Psoas muscle (tissue), 8 donors: ENCODE results near the gene CDKN1C. TPM values are rescaled to one million over a fixed set of nuclear protein-coding genes. Genes with fewer than 3 reads are reported as not detected.

Experiments used
- ATAC-seq, 4 donors: fragments of 200-7000 bp; cut with Tn5 transposase; one replicate each; pipeline ENCODE4 v1.9.1; 2020; ENCODE audit warnings: moderate library complexity in 3 of 4, mild to moderate bottlenecking in 2 of 4
- DNase-seq, 2 donors: peaks; one replicate each; pipeline ENCODE4 v3.0.0-alpha.2; 2020
- H3K27ac ChIP-seq: fragments of 200-600 bp; one replicate; pipeline ENCODE4 v1.8.0; 2022
- H3K27me3 ChIP-seq, 3 donors: fragments of 200-600 bp in 1 of 3; one replicate each; pipeline versions ENCODE4 v1.6.1 to v1.8.0; 2013 to 2022; ENCODE audit warnings: low read length in 2 of 3, mild to moderate bottlenecking in 2 of 3, moderate library complexity in 1 of 3; ENCODE audit not compliant: insufficient read depth in 3 of 3
- H3K36me3 ChIP-seq, 2 donors: fragments of 200-600 bp in 1 of 2; one replicate each; pipeline versions ENCODE4 v1.6.1 to v1.8.0; 2013 to 2022; ENCODE audit warnings: low read depth in 1 of 2, mild to moderate bottlenecking in 1 of 2, moderate library complexity in 1 of 2; ENCODE audit not compliant: insufficient read depth in 1 of 2
- H3K4me1 ChIP-seq: fragments of 200-600 bp; one replicate; pipeline ENCODE4 v1.8.0; 2022
- H3K4me3 ChIP-seq: fragments of 200-600 bp; one replicate; pipeline ENCODE4 v1.8.0; 2022; ENCODE audit warnings: mild to moderate bottlenecking
- H3K9me3 ChIP-seq: fragments of 200-600 bp; one replicate; pipeline ENCODE4 v1.8.0; 2022
- CTCF ChIP-seq: fragments of 200-600 bp; IDR thresholded peaks from one replicate; pipeline ENCODE4 v1.8.0; 2022; ENCODE audit warnings: antibody characterized with exemption
- WGBS, 3 donors: extraction: QIAGEN DNeasy Blood & Tissue Kit; methylation state at CpG; one replicate each; pipeline versions ENCODE4 v1.1.6 to v1.1.7; 2013; 5-methylcytosine and 5-hydroxymethylcytosine counted together
- intact Hi-C, 2 donors: fragments of 100-400 bp; cut with DNase I; formaldehyde crosslinking; loops; one replicate each; pipeline versions ENCODE4 v1.11.0 to v1.14.2; 2022
- polyA plus RNA-seq, 3 donors: library from polyadenylated mRNA; stranded (reverse); fragments of 200-250 nt; gene quantifications; one replicate each; pipeline ENCODE4 v1.2.3, GENCODE V29; 2013
- total RNA-seq, 4 donors: library from RNA; stranded (reverse); fragmentation: NEBNext Ultra II Directional in 2 of 4; extraction: Animal tissue kit (Norgen Biotek cat#: 25700) in 2 of 4; gene quantifications; one replicate each; pipeline versions ENCODE4 v1.2.1 to v1.2.4, GENCODE V29; 2021 to 2023
- donor health status: healthy with polysubstance abuse.
- donor health status: DM: no; HTN: no; CAD: no; lungs with moderate emphysema.
- donor health status: Bipolar disorder and iron deficiency.
- donor health status: healthy.
- donor health status: DM: yes; HTN: yes; CAD: no.
- donor health status: DM: no; HTN: no; CAD: no.
- donor health status: DM: no; HTN: no; CAD: no.
- donor health status: DM: yes; HTN: yes; CAD: no.

Gene CDKN1C
- total and polyA plus RNA-seq, 7 donors = 14.3 to 49.4 (median 29.9) TPM

GRCh38 chr11:2885017-2885677, 428 bp downstream of the CDKN1C start:
- peak overlapping the region; percentile 76 for H3K27ac ChIP-seq
- H3K4me1 ChIP-seq = peaks cover 16% of the 10 kb centered on the region
- TF ChIP-seq CTCF = peak; percentile 26
- H3K4me3 ChIP-seq = peak overlapping the region; percentile 88
- no peaks in the 10 kb centered on the region for H3K9me3 ChIP-seq
- DNase-seq = peak; percentile 63 to 77
- intact Hi-C loops = loop anchor here (5.0 to 10.0 kb wide), 2 partner anchors 190 to 578 kb away; partner anchors contain the start of gene KCNQ1OT1 (in 1 of the 2)
- 0 to 1% (median 0%) methylated on average over 29 to 80 of the region's 80 CpGs for WGBS, 3 donors
- ATAC-seq = peak; percentile 8 to 50 (median 42)
- H3K36me3 ChIP-seq = no peaks in the 10 kb centered on the region
- H3K27me3 ChIP-seq = no peaks in the 10 kb centered on the region

GRCh38 chr11:2883979-2884815, 1.4 kb downstream of the CDKN1C start:
- intact Hi-C loops = loop anchor here (1.0 to 10.0 kb wide), 3 partner anchors 102 to 189 kb away; partner anchors contain the start of gene KCNQ1OT1 (in 1 of the 2)
- DNase-seq (peak; percentile 67 to 78), ATAC-seq (peak in 3 of 4 donors; percentile 47 to 61 (median 48))
- peaks cover 16% of the 10 kb centered on the region for H3K4me1 ChIP-seq
- H3K27me3 ChIP-seq = no peaks in the 10 kb centered on the region
- peak overlapping the region; percentile 81 for H3K27ac ChIP-seq
- WGBS, 3 donors = 0 to 1% (median 1%) methylated on average over 39 to 119 of the region's 119 CpGs
- H3K9me3 ChIP-seq = no peaks in the 10 kb centered on the region
- no peaks in the 10 kb centered on the region for H3K36me3 ChIP-seq
- H3K4me3 ChIP-seq = peak overlapping the region; percentile 88
- TF ChIP-seq CTCF = no peak

- 3 to 7% (median 4%) methylated on average over 24 of the region's 24 CpGs for WGBS, 3 donors
- peaks cover 16% of the 10 kb centered on the region for H3K4me1 ChIP-seq
- H3K27ac ChIP-seq = peak overlapping the region; percentile 72
- peak overlapping the region; percentile 88 for H3K4me3 ChIP-seq
- DNase-seq (no peak), ATAC-seq (no peak)
- no peaks in the 10 kb centered on the region for H3K36me3 ChIP-seq
- intact Hi-C loops = loop anchor here in 1 of 2 donors (5.0 to 10.0 kb wide), 2 partner anchors 101 to 189 kb away; partner anchors contain the start of gene KCNQ1OT1
- no peaks in the 10 kb centered on the region for H3K9me3 ChIP-seq
- TF ChIP-seq CTCF = no peak
- no peaks in the 10 kb centered on the region for H3K27me3 ChIP-seq
Measured at GRCh38 chr11:2883640-2883978, 2.0 kb downstream of the CDKN1C start.

GRCh38 chr11:2882396-2883110, 3.0 kb downstream of the CDKN1C start:
- no peak for DNase-seq
- WGBS, 3 donors = 73 to 74% (median 74%) methylated on average over 11 of the region's 11 CpGs
- ATAC-seq = no peak
- Histone ChIP-seq H3K36me3 (no peaks in the 10 kb centered on the region), H3K27ac (peak overlapping the region; percentile 72), H3K27me3 (no peaks in the 10 kb centered on the region), H3K9me3 (no peaks in the 10 kb centered on the region), H3K4me3 (peak overlapping the region; percentile 88), H3K4me1 (peaks cover 16% of the 10 kb centered on the region)
- intact Hi-C loops = loop anchor here in 1 of 2 donors (5.0 to 10.0 kb wide), 2 partner anchors 100 to 188 kb away; partner anchors contain the start of gene KCNQ1OT1
- TF ChIP-seq CTCF = no peak
